Epithelial cell of umbilical artery (primary cell): ENCODE measurements around the gene AP2A1. TPM values are rescaled to one million over a fixed set of nuclear protein-coding genes. Genes with fewer than 3 reads are reported as not detected.

Experiments used
- total RNA-seq: library from RNA; depleted of rRNA; stranded (reverse); fragments of >200 nt; gene quantifications from 2 replicates; pipeline ENCODE4 v1.2.3, GENCODE V29; 2014

Gene AP2A1
- 33.1 and 37.7 TPM in 2 replicates for total RNA-seq

DNA sequence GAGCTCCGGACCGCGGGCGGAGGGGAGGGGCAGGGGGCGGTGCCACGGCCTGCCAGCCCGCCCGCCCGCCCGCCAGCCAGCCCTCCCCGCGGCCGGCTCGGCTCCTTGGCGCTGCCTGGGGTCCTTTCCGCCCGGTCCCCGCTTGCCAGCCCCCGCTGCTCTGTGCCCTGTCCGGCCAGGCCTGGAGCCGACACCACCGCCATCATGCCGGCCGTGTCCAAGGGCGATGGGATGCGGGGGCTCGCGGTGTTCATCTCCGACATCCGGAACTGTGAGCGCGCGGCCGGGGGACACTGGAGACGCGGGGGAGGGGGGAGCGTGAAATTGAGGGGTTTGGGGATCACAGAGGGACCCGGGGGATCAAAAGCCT is at the start of gene AP2A1:
TSS of gene AP2A1 (plus strand) at position 72 of the 370 bp plus-strand sequence. CDS start at position 205, 133 bp downstream.

DNA sequence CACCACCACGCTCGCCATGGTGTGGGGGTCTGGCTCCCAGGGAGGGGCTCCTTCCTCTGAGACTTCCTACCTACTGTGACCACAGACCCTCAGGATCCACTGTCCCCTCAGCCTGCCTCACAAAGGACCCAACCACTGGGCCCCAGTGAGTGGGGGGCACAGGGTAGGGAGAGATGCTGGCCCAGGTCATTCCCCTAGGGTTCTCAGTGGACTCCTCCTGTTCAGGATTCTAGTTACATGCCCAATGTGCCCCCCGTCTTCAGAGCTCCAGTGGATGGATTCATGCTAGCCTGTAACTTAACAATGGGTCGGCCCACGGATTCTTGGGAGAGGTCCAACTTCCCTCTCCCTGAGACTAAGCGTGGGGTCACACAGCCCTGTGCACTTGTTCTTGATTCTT is 3.6 kb upstream of the AP2A1 start, which contains the start of gene TSKS:
TSS of gene TSKS (minus strand) at position 77 of the 400 bp plus-strand sequence. CDS start at position 18, 59 bp downstream.

DNA sequence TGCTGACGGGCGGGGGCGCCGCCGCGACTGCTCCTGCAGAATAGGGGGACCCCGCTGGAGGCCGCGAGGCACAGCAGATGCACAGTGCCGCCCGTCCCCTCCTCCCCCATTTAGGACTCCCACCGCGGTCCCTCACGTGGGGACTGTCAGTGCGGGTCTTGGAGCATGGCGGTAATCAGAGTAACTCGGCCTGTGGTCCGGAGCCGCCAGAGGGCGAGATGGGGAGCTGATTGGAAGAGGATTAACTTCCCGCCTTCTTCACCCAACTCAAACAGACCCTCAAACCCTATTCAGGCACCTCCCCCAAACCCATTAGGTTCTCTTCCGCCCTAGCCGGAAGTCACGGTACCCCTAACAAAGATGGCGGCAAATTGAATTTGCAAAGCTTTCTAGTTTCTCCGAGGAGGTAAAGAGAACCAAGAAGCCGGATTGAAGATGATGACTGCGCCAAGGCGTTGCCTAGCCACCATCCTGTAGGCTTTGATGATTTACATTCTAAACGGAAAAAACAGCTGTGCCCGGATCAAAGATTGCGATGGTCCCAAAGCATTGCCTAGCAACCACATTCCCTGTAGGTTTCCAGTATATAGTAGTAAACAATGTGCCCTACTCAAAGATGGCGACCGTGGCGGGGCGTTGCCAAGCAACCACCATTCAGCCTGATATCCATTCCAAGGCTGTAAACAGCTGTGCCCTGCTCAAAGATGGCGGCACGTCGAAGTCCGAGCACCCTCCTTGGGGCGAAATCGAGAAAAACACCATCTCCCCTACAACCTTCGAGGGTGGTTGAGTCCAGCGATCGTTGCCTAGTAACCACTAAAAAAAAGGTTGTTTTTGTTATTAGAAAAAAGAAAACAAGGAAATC is 46.4 kb downstream of the AP2A1 start, which contains the start of gene FUZ:
TSS of gene FUZ (minus strand) at position 296 of the 865 bp plus-strand sequence. CDS start at position 110, 186 bp downstream.

DNA sequence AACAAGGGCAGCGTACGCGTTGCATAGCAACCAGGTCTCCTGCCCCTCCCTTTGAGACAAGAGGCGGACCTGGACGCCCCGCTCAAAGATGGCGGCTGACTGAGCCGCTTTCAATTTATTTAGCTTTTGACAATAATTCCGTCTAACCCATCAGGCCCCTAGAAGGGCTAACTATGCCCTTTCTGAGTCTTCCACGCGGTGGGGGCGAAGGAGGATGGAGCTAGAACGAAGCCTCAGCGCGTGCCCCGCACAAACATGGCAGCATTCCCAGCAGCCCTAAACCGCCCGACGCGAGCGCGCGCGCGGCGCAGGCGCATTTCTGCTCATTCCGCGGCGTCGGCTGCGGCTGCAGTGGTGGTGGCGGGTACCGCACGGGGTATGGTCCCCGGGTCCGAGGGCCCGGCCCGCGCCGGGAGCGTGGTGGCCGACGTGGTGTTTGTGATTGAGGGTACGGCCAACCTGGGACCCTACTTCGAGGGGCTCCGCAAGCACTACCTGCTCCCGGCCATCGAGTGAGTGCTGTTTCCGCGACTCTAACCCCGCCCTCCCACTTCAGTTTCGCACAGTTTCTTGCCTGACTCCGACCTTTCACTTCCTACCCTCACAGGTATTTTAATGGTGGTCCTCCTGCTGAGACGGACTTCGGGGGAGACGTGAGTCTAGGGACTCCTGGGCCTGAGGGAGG is 51.3 kb downstream of the AP2A1 start, which contains the start of gene MED25:
TSS of gene MED25 (plus strand) at position 326 of the 685 bp plus-strand sequence. CDS start at position 379, 53 bp downstream.

DNA sequence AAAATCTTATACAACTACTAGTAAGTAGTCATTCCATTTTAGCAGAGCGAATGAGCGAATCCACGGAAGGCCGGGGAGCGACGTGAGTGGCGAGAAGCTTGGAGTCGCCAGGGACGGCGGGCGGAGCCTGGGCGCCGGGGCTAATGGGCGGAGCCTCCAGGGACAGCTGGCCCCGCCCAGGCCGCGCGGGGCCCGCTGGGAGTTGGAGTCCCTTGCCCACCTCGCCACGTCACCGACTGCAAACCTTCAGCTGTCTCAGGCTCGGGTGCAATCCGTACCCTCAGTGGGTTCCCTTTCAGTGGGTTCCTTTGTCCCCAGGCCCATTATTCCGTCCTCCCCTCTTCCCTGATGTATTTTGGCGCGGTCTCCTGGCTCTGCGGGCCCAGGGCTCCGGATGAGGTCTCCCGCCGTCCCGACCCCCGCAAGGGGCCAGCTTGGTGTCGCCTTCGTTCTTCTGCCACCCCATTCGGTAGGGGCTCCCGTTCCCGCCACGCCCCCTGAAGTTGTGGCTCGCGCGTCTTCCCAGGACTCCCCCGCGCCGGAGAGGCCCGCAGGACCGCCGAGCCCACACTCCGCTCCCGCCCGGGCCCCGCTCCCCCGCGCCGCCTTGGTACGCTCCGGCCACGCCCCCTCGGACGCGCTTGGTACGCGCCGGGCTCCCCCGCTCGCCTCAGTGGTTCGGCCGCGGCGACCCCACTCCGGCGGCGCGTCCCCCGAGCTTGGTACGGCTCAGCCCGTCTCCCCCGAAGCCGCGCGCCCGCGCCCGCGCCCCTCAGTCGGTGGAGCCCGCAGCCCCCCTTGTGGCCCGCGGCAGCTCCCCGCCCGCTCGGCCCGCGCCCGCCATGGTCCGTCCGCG is 83.9 kb downstream of the AP2A1 start, which contains the start of gene PTOV1:
TSS of gene PTOV1 (plus strand) at position 673 of the 856 bp plus-strand sequence.

Other genes with a start within 250 kb of the AP2A1 start
- gene RCN3, start 239.0 kb upstream of the AP2A1 start, total RNA-seq: 76.3 and 146 TPM in 2 replicates
- gene NOSIP, start 186.4 kb upstream of the AP2A1 start, total RNA-seq: 103 and 121 TPM in 2 replicates
- 1.3 and 1.4 TPM in 2 replicates for gene PRRG2, start 185.7 kb upstream of the AP2A1 start, total RNA-seq
- 1.4 and 1.6 TPM in 2 replicates for gene PRR12, start 175.8 kb upstream of the AP2A1 start, total RNA-seq
- 43.5 and 48.4 TPM in 2 replicates for gene RRAS, start 126.9 kb upstream of the AP2A1 start, total RNA-seq
- gene SCAF1, start 124.8 kb upstream of the AP2A1 start, total RNA-seq: 8.2 and 11.7 TPM in 2 replicates
- 48.8 and 53.9 TPM in 2 replicates for gene IRF3, start 101.1 kb upstream of the AP2A1 start, total RNA-seq
- gene BCL2L12, start 101.1 kb upstream of the AP2A1 start, total RNA-seq: 7.0 and 7.5 TPM in 2 replicates
- gene PRMT1, start 89.7 kb upstream of the AP2A1 start, total RNA-seq: 536 and 608 TPM in 2 replicates
- 0.32 and 0.91 TPM in 2 replicates for gene ADM5, start 77.4 kb upstream of the AP2A1 start, total RNA-seq
- 13.0 and 19.5 TPM in 2 replicates for gene CPT1C, start 75.9 kb upstream of the AP2A1 start, total RNA-seq
- gene TSKS, start 3.7 kb upstream of the AP2A1 start, total RNA-seq: not detected in 2 replicates
- gene FUZ, start 46.3 kb downstream of the AP2A1 start, total RNA-seq: 23.7 and 31.9 TPM in 2 replicates
- gene MED25, start 51.3 kb downstream of the AP2A1 start, total RNA-seq: 11.0 and 14.1 TPM in 2 replicates
- 44.8 and 51.2 TPM in 2 replicates for gene PTOV1, start 84.2 kb downstream of the AP2A1 start, total RNA-seq
- 52.4 and 53.9 TPM in 2 replicates for gene PNKP, start 100.6 kb downstream of the AP2A1 start, total RNA-seq
- 5.2 and 6.2 TPM in 2 replicates for gene AKT1S1, start 110.4 kb downstream of the AP2A1 start, total RNA-seq
- 2.9 and 6.5 TPM in 2 replicates for gene TBC1D17, start 110.7 kb downstream of the AP2A1 start, total RNA-seq
- 3.2 and 8.2 TPM in 2 replicates for gene IL4I1, start 129.9 kb downstream of the AP2A1 start, total RNA-seq
- gene ATF5, start 162.2 kb downstream of the AP2A1 start, total RNA-seq: 2.9 and 5.2 TPM in 2 replicates
- 24.2 and 24.7 TPM in 2 replicates for gene NUP62, start 162.5 kb downstream of the AP2A1 start, total RNA-seq
- gene SIGLEC11, start 194.2 kb downstream of the AP2A1 start, total RNA-seq: not detected in 2 replicates